Lower leg skin (tissue), 4 donors: ENCODE results near the gene TLL2. TPM values are rescaled to one million over a fixed set of nuclear protein-coding genes. Genes with fewer than 3 reads are reported as not detected.

ENCODE experiments used
- DNase-seq, 2 donors: peaks; one replicate each; pipeline ENCODE4 v3.0.0-alpha.2; 2019; ENCODE audit warnings: low spot score in 2 of 2
- H3K4me3 ChIP-seq: fragments of 200-600 bp; sonication (generic); 2 replicates; pipeline ENCODE4 v1.5.1; 2017; ENCODE audit warnings: mild to moderate bottlenecking, low read depth; ENCODE audit not compliant: poor library complexity, severe bottlenecking
- POLR2A ChIP-seq, 2 donors: fragments of 450-650 bp; IDR thresholded peaks; one replicate each; pipeline ENCODE4 v1.6.1; 2016 to 2017; ENCODE audit warnings: antibody characterized with exemption in 2 of 2, mild to moderate bottlenecking in 1 of 2, moderate library complexity in 1 of 2
- WGBS, 2 donors: methylation state at CpG; one replicate each; pipeline ENCODE4 v1.1.5; 2018; 5-methylcytosine and 5-hydroxymethylcytosine counted together
- intact Hi-C: fragments of 100-400 bp; cut with DNase I; formaldehyde crosslinking; loops from one replicate; pipeline ENCODE4 v1.15.0; 2023; ENCODE audit warnings: low total_unique reads
- total RNA-seq, 4 donors: library from RNA; depleted of rRNA; stranded (reverse); fragments of >200 nt; gene quantifications; one replicate each; pipeline ENCODE4 v1.1.0, GENCODE V29; 2016
- TF ChIP-seq, protein P1 (sequence below), 3 donors: fragments of 450-650 bp; IDR thresholded peaks; one replicate each; pipeline ENCODE4 v1.5.1; 2016; ENCODE audit warnings: antibody characterized with exemption in 3 of 3, mild to moderate bottlenecking in 3 of 3, moderate library complexity in 2 of 3

Gene TLL2
- total RNA-seq, 4 donors from 2014 or later = 0.39 to 0.94 TPM; not detected in 2

DNA sequence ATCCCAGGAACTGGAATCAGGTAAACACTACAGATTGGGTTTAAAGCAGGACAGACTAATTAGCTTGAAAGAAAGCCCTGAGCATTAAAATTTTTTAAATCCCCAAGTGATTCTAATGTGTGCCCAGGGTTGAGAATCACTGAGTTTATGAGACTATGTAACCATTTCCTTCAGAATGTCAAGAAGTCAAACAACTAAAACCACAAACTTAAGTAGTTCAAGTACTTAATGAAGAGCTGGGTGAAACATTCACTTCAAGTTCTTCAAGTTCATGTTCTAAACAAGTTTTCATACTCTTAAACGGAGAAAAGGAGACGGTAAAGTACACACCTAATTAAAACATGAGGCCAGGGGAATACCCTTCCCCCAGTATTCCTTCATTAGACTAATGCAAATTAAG is 28.2 kb upstream of the TLL2 start:
- TF ChIP-seq, protein P1, sequence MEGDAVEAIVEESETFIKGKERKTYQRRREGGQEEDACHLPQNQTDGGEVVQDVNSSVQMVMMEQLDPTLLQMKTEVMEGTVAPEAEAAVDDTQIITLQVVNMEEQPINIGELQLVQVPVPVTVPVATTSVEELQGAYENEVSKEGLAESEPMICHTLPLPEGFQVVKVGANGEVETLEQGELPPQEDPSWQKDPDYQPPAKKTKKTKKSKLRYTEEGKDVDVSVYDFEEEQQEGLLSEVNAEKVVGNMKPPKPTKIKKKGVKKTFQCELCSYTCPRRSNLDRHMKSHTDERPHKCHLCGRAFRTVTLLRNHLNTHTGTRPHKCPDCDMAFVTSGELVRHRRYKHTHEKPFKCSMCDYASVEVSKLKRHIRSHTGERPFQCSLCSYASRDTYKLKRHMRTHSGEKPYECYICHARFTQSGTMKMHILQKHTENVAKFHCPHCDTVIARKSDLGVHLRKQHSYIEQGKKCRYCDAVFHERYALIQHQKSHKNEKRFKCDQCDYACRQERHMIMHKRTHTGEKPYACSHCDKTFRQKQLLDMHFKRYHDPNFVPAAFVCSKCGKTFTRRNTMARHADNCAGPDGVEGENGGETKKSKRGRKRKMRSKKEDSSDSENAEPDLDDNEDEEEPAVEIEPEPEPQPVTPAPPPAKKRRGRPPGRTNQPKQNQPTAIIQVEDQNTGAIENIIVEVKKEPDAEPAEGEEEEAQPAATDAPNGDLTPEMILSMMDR (IDR thresholded peaks at IDR 0.05) = no peak
- TF ChIP-seq POLR2A (IDR thresholded peaks at IDR 0.05) = no peak
- H3K4me3 ChIP-seq = no peak overlapping the region
- 69 to 74% methylated on average over 2 of the region's 2 CpGs for WGBS, 2 donors
- intact Hi-C loops = no loop called here
- no peak for DNase-seq

DNA sequence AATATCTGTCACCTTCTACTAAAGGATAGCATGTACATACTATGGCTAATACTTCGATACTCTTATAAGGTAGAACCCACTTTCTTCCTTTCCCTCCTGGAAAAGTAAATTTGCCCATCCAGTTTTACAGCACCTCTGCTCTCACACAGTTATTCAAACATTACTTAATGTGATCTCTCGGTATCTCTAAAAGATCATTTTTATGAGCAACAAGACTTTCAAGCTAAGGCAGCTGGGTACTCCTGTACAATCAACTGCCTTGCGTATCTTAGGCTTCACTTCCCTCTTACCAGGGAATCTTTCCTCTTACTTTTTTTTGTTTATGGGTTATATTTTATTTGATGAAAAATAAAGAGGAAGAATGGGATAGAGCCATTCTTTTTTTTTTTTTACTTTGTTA is 26.5 kb upstream of the TLL2 start:
- H3K4me3 ChIP-seq = no peak overlapping the region
- DNase-seq = no peak
- intact Hi-C loops = no loop called here
- no peak for TF ChIP-seq POLR2A (IDR thresholded peaks at IDR 0.05)
- TF ChIP-seq, protein P1 (IDR thresholded peaks at IDR 0.05) = no peak
- 93 to 97% methylated on average over 3 of the region's 3 CpGs for WGBS, 2 donors

DNA sequence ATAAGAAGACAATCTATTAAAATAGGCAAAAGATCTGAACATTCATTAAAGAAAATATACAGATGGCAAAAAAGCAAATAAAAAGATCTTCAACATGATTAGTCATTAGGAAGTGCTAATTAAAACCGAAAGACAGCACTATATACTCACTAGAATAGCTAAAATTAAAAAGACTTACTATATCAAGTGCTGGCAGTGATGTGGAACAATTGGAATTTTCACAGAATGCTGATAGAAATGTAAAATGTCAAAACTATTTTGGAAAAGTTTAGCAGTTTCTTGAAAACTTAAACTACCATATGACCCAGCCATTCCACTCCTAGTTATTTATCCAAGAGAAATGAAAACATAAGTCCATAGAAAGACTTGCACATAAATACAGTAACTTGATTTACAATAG is 25.0 kb upstream of the TLL2 start:
- no peak for DNase-seq
- H3K4me3 ChIP-seq = no peak overlapping the region
- TF ChIP-seq, protein P1 (IDR thresholded peaks at IDR 0.05) = no peak
- no peak for TF ChIP-seq POLR2A (IDR thresholded peaks at IDR 0.05)
- whole genome bisulfite sequencing, 2 donors = 95 to 100% methylated on average over 1 of the region's 1 CpG
- intact Hi-C loops = no loop called here

GRCh38 chr10:96536129-96536528 is 22.4 kb upstream of the TLL2 start:
- 87 to 94% methylated on average over 1 of the region's 1 CpG for WGBS, 2 donors
- no peak for DNase-seq
- no peak overlapping the region for H3K4me3 ChIP-seq
- intact Hi-C loops = no loop called here
- TF ChIP-seq POLR2A (IDR thresholded peaks at IDR 0.05) = no peak
- TF ChIP-seq, protein P1 (IDR thresholded peaks at IDR 0.05) = no peak

- DNase-seq = no peak
- TF ChIP-seq, protein P1 (IDR thresholded peaks at IDR 0.05) = no peak
- TF ChIP-seq POLR2A (IDR thresholded peaks at IDR 0.05) = no peak
- intact Hi-C loops = no loop called here
- WGBS, 2 donors = 47 to 51% methylated on average over 1 of the region's 1 CpG
- H3K4me3 ChIP-seq = no peak overlapping the region
Observed at GRCh38 chr10:96532523-96532922, 18.8 kb upstream of the TLL2 start.

DNA sequence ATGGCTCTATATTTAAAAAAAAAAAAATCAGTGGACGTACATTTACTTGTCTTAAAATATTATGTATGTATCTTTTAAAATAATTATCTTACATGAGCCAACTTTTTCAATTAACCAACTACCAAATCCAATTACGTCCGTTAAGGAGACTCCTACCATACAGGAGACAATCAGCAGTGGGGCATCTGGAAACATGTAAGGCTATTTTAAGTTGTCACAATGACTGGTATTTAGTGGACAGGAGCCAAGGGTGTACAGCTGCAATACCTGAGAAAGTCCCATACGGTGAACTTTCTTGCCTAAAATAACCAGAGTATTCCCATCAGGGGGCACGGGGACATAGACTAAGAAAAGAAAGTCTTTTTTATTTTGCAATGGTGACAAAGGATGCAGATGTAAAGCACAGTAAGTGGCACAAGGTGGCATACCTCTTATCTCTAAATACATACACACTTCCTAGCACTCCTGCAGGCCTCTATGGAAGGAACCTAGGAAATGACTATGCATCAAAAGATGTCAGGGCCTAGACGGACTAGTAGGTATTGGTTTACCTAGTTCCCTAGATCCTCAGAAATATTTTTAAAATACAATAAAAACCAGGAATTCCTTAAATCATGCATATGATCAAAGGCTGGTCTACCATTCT is 16.0 kb upstream of the TLL2 start:
- intact Hi-C loops = no loop called here
- DNase-seq = no peak
- H3K4me3 ChIP-seq = no peak overlapping the region
- 80 to 86% methylated on average over 6 of the region's 6 CpGs for WGBS, 2 donors
- TF ChIP-seq POLR2A (IDR thresholded peaks at IDR 0.05) = no peak
- TF ChIP-seq, protein P1 (IDR thresholded peaks at IDR 0.05) = no peak
